Measurements from ENCODE around the gene KCNMA1.

KCNMA1 gene

DNA sequence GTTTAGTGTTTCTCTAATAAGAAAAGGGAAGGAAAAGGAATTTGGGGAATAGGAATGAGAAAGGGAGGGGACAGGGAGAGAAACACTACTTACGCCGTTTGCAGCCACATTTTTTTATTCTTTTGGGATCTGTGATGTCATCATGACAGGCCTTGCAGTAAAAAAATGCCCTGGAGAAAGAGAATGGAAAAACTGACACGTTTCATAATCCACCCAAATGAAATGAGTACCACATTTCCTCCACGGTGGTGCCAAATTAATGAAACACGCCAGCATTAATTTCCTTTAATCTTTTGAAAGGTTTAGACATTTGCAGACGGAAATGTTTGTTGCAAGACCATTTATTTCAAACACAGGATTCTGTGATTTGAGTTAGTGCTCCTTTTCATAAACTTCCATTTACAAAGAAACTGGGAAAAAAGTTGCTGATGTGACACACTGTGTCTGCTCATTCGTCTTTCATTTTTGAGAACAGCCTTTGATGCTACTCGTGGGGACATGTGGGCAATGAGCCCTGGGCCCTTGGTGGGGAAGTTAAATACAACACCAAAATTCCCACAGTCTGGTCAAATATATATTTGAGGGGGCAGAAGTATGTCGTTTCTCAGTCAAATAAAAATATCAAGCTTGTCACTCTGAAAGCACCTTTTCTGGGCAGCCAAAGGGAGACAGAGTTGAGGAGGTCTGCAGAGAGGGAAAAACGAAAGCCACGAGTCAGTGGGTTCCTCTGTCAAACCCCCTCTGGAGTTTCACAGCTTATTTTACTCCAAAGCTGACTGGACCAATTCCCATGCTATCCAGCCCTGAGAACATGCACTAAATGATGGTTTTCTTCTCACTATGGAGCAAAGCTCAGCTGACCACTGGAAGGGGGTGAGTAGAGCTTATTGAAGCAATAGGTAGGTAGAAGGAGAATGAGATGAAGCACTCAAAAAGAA, 625.5 kb downstream of the KCNMA1 start:
- Histone ChIP-seq H3K79me1 (ENCODE audit: low read length) (no peaks in the 10 kb centered on the region), H3K18ac (ENCODE audit: low read length) (no peak overlapping the region), H3K27ac (ENCODE audit: low read depth, low read length) (no peak overlapping the region), H3K4me2 (ENCODE audit: low read length) (no peak overlapping the region), H3K4me1 (ENCODE audit: control insufficient read depth, low read depth, low read length) (no peaks in the 10 kb centered on the region), H3K23ac (ENCODE audit: low read length) (no peak overlapping the region), H3K9ac (ENCODE audit: low read length) (no peak overlapping the region), H3K4ac (ENCODE audit: low read depth, low read length) (no peak overlapping the region), H3K4me3 (ENCODE audit: low read length) (no peak overlapping the region), H2BK120ac (ENCODE audit: low read depth, low read length) (no peak overlapping the region), H3K79me2 (ENCODE audit: control insufficient read depth, insufficient read depth, low read length) (no peaks in the 10 kb centered on the region), H2BK5ac (ENCODE audit: low read length) (no peak overlapping the region), H3K56ac (ENCODE audit: low read length) (no peak overlapping the region), H2BK15ac (replicated peaks; ENCODE audit: low read depth) (no peak overlapping the region), H4K5ac (ENCODE audit: low read length) (no peak overlapping the region), H4K8ac (ENCODE audit: low read depth, low read length) (no peak overlapping the region), H3K27me3 (ENCODE audit: insufficient read depth, low read length, poor library complexity) (no peaks in the 10 kb centered on the region), H2AK5ac (ENCODE audit: low read length) (no peak overlapping the region), H3K36me3 (ENCODE audit: control insufficient read depth, insufficient read depth, low read length) (no peaks in the 10 kb centered on the region)
- no peak for DNase-seq
- no CpG with 5 or more reads among the region's 11 CpGs for WGBS (ENCODE audit: extremely low coverage, insufficient coverage, low lambda C conversion rate)

DNA sequence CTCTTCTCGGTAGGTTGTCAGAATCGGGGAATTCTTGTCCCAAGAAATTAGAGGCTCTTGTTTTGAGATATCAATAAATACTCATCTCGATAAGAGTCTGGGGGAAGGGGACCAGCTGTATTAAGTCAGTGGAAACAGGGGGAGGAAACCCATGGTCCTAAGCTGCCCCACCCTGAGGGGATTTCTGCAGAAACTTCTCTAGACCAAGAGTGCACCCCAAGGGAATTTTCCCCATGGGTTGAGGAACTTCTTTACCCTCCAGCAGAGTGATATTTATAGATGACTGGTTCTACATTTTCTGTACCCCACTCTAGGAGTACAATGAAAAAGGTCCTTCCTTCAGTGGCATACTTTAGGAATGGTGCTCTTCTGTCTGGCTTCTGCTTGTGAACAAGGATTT, 627.2 kb downstream of the KCNMA1 start:
- Histone ChIP-seq H3K9ac (ENCODE audit: low read length) (no peak overlapping the region), H3K27ac (ENCODE audit: low read depth, low read length) (no peak overlapping the region), H2BK120ac (ENCODE audit: low read depth, low read length) (no peak overlapping the region), H2BK15ac (replicated peaks; ENCODE audit: low read depth) (no peak overlapping the region), H2AK5ac (ENCODE audit: low read length) (no peak overlapping the region), H3K79me2 (ENCODE audit: control insufficient read depth, insufficient read depth, low read length) (no peaks in the 10 kb centered on the region), H4K5ac (ENCODE audit: low read length) (no peak overlapping the region), H3K79me1 (ENCODE audit: low read length) (no peaks in the 10 kb centered on the region), H3K18ac (ENCODE audit: low read length) (no peak overlapping the region), H3K4me3 (ENCODE audit: low read length) (no peak overlapping the region), H2BK5ac (ENCODE audit: low read length) (no peak overlapping the region), H3K56ac (ENCODE audit: low read length) (no peak overlapping the region), H3K27me3 (ENCODE audit: insufficient read depth, low read length, poor library complexity) (no peaks in the 10 kb centered on the region), H3K4ac (ENCODE audit: low read depth, low read length) (no peak overlapping the region), H3K36me3 (ENCODE audit: control insufficient read depth, insufficient read depth, low read length) (no peaks in the 10 kb centered on the region), H3K23ac (ENCODE audit: low read length) (no peak overlapping the region), H4K8ac (ENCODE audit: low read depth, low read length) (no peak overlapping the region), H3K4me1 (ENCODE audit: control insufficient read depth, low read depth, low read length) (no peaks in the 10 kb centered on the region), H3K4me2 (ENCODE audit: low read length) (no peak overlapping the region)
- no peak for DNase-seq
- no CpG with 5 or more reads among the region's 3 CpGs for WGBS (ENCODE audit: extremely low coverage, insufficient coverage, low lambda C conversion rate)

DNA sequence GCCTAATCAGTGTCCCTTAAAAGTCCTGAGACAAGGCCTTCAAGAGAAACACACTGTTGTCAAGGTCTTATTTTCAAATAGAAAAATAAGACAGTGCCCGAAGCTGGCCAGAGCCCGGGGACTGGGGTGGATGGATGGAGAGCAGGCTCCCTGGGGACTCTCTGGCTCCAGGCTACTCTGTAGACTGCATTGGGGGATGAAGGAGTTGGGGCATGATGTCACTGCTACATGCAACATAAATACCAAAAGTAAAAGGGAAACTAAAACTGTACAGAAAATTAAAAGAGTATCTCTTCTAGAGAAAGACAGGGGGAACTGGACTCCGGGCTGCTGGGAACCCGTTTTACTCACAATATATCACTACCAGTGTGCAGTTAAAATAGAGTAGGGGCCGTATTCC, 629.8 kb downstream of the KCNMA1 start:
- no peak overlapping the region for H2BK120ac ChIP-seq (ENCODE audit: low read depth, low read length)
- no peak overlapping the region for H2BK15ac ChIP-seq (replicated peaks; ENCODE audit: low read depth)
- H4K8ac ChIP-seq (ENCODE audit: low read depth, low read length): no peak overlapping the region
- no peak overlapping the region for H2BK5ac ChIP-seq (ENCODE audit: low read length)
- H3K4me1 ChIP-seq (ENCODE audit: control insufficient read depth, low read depth, low read length): no peaks in the 10 kb centered on the region
- no peak overlapping the region for H3K23ac ChIP-seq (ENCODE audit: low read length)
- H3K36me3 ChIP-seq (ENCODE audit: control insufficient read depth, insufficient read depth, low read length): no peaks in the 10 kb centered on the region
- H3K18ac ChIP-seq (ENCODE audit: low read length): no peak overlapping the region
- no peak overlapping the region for H3K4me2 ChIP-seq (ENCODE audit: low read length)
- H3K4ac ChIP-seq (ENCODE audit: low read depth, low read length): no peak overlapping the region
- no CpG with 5 or more reads among the region's 5 CpGs for WGBS (ENCODE audit: extremely low coverage, insufficient coverage, low lambda C conversion rate)
- H3K27me3 ChIP-seq (ENCODE audit: insufficient read depth, low read length, poor library complexity): no peaks in the 10 kb centered on the region
- H2AK5ac ChIP-seq (ENCODE audit: low read length): no peak overlapping the region
- DNase-seq: no peak
- H3K4me3 ChIP-seq (ENCODE audit: low read length): no peak overlapping the region
- H3K56ac ChIP-seq (ENCODE audit: low read length): no peak overlapping the region
- H4K5ac ChIP-seq (ENCODE audit: low read length): no peak overlapping the region
- no peaks in the 10 kb centered on the region for H3K79me2 ChIP-seq (ENCODE audit: control insufficient read depth, insufficient read depth, low read length)
- no peak overlapping the region for H3K9ac ChIP-seq (ENCODE audit: low read length)
- no peak overlapping the region for H3K27ac ChIP-seq (ENCODE audit: low read depth, low read length)
- H3K79me1 ChIP-seq (ENCODE audit: low read length): no peaks in the 10 kb centered on the region

DNA sequence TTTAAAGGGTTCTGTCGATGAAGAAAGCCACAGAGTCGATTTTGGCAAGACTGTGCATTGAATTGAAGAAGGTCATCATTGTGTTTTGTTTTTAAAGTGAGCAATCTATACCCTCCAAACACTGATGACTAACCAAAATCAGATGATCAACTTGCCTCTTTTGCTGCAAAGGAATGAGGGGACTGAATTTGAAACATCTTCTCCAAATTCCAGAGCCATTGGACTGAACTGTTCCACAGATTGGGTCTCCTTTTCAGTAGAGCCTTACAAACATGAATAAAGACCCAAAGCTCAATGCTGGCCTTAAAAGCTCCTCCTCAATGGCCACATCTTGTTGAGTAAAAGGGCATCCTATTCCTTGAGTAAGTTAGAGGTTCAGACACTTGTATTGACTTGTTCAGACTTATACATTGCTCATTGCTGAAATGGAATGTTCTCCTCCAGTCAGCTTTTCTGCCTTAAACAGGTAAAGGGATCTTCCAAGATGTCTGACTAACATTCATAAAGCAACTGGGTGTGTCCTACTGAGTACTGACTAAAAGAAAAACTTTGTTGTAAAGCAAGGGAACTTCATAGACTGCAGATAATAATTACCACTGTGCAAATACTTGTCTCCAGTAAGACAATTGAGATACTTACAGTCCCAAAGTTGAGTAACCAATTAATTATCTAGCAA, 630.6 kb downstream of the KCNMA1 start:
- no CpG with 5 or more reads among the region's 2 CpGs for WGBS (ENCODE audit: extremely low coverage, insufficient coverage, low lambda C conversion rate)
- Histone ChIP-seq H3K27me3 (ENCODE audit: insufficient read depth, low read length, poor library complexity) (no peaks in the 10 kb centered on the region), H2BK120ac (ENCODE audit: low read depth, low read length) (no peak overlapping the region), H3K4me2 (ENCODE audit: low read length) (no peak overlapping the region), H3K56ac (ENCODE audit: low read length) (no peak overlapping the region), H3K18ac (ENCODE audit: low read length) (no peak overlapping the region), H3K4me3 (ENCODE audit: low read length) (no peak overlapping the region), H3K79me2 (ENCODE audit: control insufficient read depth, insufficient read depth, low read length) (no peaks in the 10 kb centered on the region), H4K8ac (ENCODE audit: low read depth, low read length) (no peak overlapping the region), H2BK5ac (ENCODE audit: low read length) (no peak overlapping the region), H3K36me3 (ENCODE audit: control insufficient read depth, insufficient read depth, low read length) (no peaks in the 10 kb centered on the region), H3K27ac (ENCODE audit: low read depth, low read length) (no peak overlapping the region), H3K23ac (ENCODE audit: low read length) (no peak overlapping the region), H2BK15ac (replicated peaks; ENCODE audit: low read depth) (no peak overlapping the region), H3K79me1 (ENCODE audit: low read length) (no peaks in the 10 kb centered on the region), H3K9ac (ENCODE audit: low read length) (no peak overlapping the region), H3K4ac (ENCODE audit: low read depth, low read length) (no peak overlapping the region), H3K4me1 (ENCODE audit: control insufficient read depth, low read depth, low read length) (no peaks in the 10 kb centered on the region), H2AK5ac (ENCODE audit: low read length) (no peak overlapping the region), H4K5ac (ENCODE audit: low read length) (no peak overlapping the region)
- DNase-seq: no peak

DNA sequence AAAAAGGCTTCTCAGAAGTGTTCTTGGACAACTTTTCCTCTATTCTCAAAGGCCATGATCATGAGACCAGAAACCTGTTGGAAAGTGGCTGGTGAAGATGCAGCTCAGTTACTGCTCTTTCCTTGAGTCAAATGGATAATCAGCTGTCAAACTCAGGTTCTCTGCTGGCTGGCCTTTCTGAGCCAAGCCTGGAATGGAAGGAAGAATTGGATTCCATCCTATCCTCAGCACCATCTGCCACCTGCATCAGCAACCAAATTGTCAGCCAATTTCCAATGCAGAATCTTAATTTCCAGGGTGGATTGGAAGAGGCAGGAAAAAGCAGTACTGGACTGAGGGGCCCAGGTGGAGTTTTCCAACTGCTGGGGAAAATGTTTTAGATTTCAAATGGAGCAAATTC, 631.7 kb downstream of the KCNMA1 start:
- H3K4me3 ChIP-seq (ENCODE audit: low read length): no peak overlapping the region
- no peaks in the 10 kb centered on the region for H3K27me3 ChIP-seq (ENCODE audit: insufficient read depth, low read length, poor library complexity)
- no peak overlapping the region for H2AK5ac ChIP-seq (ENCODE audit: low read length)
- H3K36me3 ChIP-seq (ENCODE audit: control insufficient read depth, insufficient read depth, low read length): no peaks in the 10 kb centered on the region
- H4K5ac ChIP-seq (ENCODE audit: low read length): no peak overlapping the region
- H3K4ac ChIP-seq (ENCODE audit: low read depth, low read length): no peak overlapping the region
- H3K79me1 ChIP-seq (ENCODE audit: low read length): no peaks in the 10 kb centered on the region
- no peak overlapping the region for H3K56ac ChIP-seq (ENCODE audit: low read length)
- DNase-seq: no peak
- H2BK120ac ChIP-seq (ENCODE audit: low read depth, low read length): no peak overlapping the region
- H3K23ac ChIP-seq (ENCODE audit: low read length): no peak overlapping the region
- no peak overlapping the region for H4K8ac ChIP-seq (ENCODE audit: low read depth, low read length)
- H2BK5ac ChIP-seq (ENCODE audit: low read length): no peak overlapping the region
- no peak overlapping the region for H3K18ac ChIP-seq (ENCODE audit: low read length)
- H3K9ac ChIP-seq (ENCODE audit: low read length): no peak overlapping the region
- no peak overlapping the region for H2BK15ac ChIP-seq (replicated peaks; ENCODE audit: low read depth)
- H3K4me2 ChIP-seq (ENCODE audit: low read length): no peak overlapping the region
- no peaks in the 10 kb centered on the region for H3K4me1 ChIP-seq (ENCODE audit: control insufficient read depth, low read depth, low read length)
- H3K27ac ChIP-seq (ENCODE audit: low read depth, low read length): no peak overlapping the region
- H3K79me2 ChIP-seq (ENCODE audit: control insufficient read depth, insufficient read depth, low read length): no peaks in the 10 kb centered on the region

Measured in mesendoderm (in vitro differentiated cells).